H1 (cell line): ENCODE data around the gene PAK5. TPM values are rescaled to one million over a fixed set of nuclear protein-coding genes. Genes with fewer than 3 reads are reported as not detected.
A peak's percentile ranks its signal among the peaks of the same experiment; 100 is the strongest.

Experiments
- CTCF ChIA-PET: fragments of 300-600 bp; sonication (Branson Sonifier 250); formaldehyde crosslinking; loops from one replicate; lab custom pipeline; 2021; ENCODE audit not compliant: partially characterized antibody; lab: Charles Lee
- POLR2A ChIA-PET: fragments of 300-600 bp; sonication (Branson Sonifier 250); formaldehyde crosslinking; loops from one replicate; lab custom pipeline; 2021; ENCODE audit warnings: inconsistent platforms; ENCODE audit not compliant: partially characterized antibody; lab: Charles Lee
- DNase-seq, 2 experiments: peaks; one replicate each; pipeline versions ENCODE4 v3.0.0 to v3.0.0-alpha.2; 2010 to 2022; ENCODE audit warnings: low spot score in 2 of 2, low read depth in 1 of 2, mixed read lengths in 1 of 2
- FAIRE-seq: peaks from 2 replicates; lab custom pipeline; 2011; peaks lifted over from hg19 to GRCh38; lab: Jason Lieb, UNC
- H2AFZ ChIP-seq: 2 replicates; pipeline ENCODE4 v1.8.1; 2012; ENCODE audit warnings: low read length, inconsistent platforms
- H2AK5ac ChIP-seq: 2 replicates; pipeline ENCODE4 v1.6.1; 2013; ENCODE audit warnings: low read depth, low read length
- H2BK120ac ChIP-seq: replicated peaks from 2 replicates; pipeline ENCODE3; 2013; ENCODE audit warnings: low read depth, low read length, inconsistent platforms
- H2BK12ac ChIP-seq: 2 replicates; pipeline ENCODE4 v1.6.1; 2013; ENCODE audit warnings: low read depth, low read length
- H2BK15ac ChIP-seq: 2 replicates; pipeline ENCODE4 v1.6.1; 2013; ENCODE audit warnings: low read length
- H2BK20ac ChIP-seq: 2 replicates; pipeline ENCODE4 v1.6.1; 2013; ENCODE audit warnings: low read length
- H2BK5ac ChIP-seq: 2 replicates; pipeline ENCODE4 v1.6.1; 2013; ENCODE audit warnings: low read depth, low read length
- H3K14ac ChIP-seq: 2 replicates; pipeline ENCODE4 v1.6.1; 2013; ENCODE audit warnings: inconsistent platforms; ENCODE audit not compliant: insufficient read length
- H3K18ac ChIP-seq: 2 replicates; pipeline ENCODE4 v1.6.1; 2013; ENCODE audit warnings: low read length; ENCODE audit errors: extremely low read depth
- H3K23ac ChIP-seq: 2 replicates; pipeline ENCODE4 v1.6.1; 2013; ENCODE audit warnings: inconsistent platforms; ENCODE audit not compliant: insufficient read length
- H3K23me2 ChIP-seq: 2 replicates; pipeline ENCODE4 v1.6.1; 2013; ENCODE audit warnings: low read depth, low read length
- H3K27ac ChIP-seq: 2 replicates; pipeline ENCODE4 v1.6.1; 2011; ENCODE audit warnings: low read depth, low read length, inconsistent platforms
- H3K27me3 ChIP-seq, 4 experiments: replicated peaks in 1 of 4; 1 replicate in 1 of 4; 2 replicates in 3 of 4; pipeline versions ENCODE4 v1.6.1 to v1.8.1; 2011 to 2013; ENCODE audit warnings: low read length in 3 of 4, mild to moderate bottlenecking in 3 of 4, inconsistent platforms in 2 of 4, mixed read lengths in 2 of 4, moderate library complexity in 1 of 4; ENCODE audit not compliant: control insufficient read depth in 3 of 4, insufficient read depth in 3 of 4; ENCODE audit errors: extremely low read depth in 1 of 4
- H3K36me3 ChIP-seq, 4 experiments: 2 replicates each; pipeline versions ENCODE4 v1.6.1 to v1.8.1; 2011 to 2013; ENCODE audit warnings: mild to moderate bottlenecking in 4 of 4, low read length in 3 of 4, moderate library complexity in 2 of 4, control low read depth in 1 of 4, inconsistent platforms in 1 of 4; ENCODE audit not compliant: insufficient read depth in 4 of 4, control insufficient read depth in 2 of 4
- H3K4ac ChIP-seq: replicated peaks from 2 replicates; pipeline ENCODE3; 2013; ENCODE audit warnings: low read length, low read depth, mixed read lengths, inconsistent platforms; ENCODE audit not compliant: insufficient read length
- H3K4me1 ChIP-seq, 4 experiments: replicated peaks in 1 of 4; 1 replicate in 1 of 4; 2 replicates in 3 of 4; pipeline versions ENCODE4 v1.6.1 to v1.8.1; 2011 to 2013; ENCODE audit warnings: low read length in 3 of 4, inconsistent platforms in 2 of 4, mixed read lengths in 1 of 4; ENCODE audit not compliant: insufficient read depth in 4 of 4, control insufficient read depth in 3 of 4
- H3K4me2 ChIP-seq, 2 experiments: 2 replicates each; pipeline versions ENCODE4 v1.6.1 to v1.8.1; 2011 to 2013; ENCODE audit warnings: low read depth in 2 of 2, low read length in 2 of 2, control low read depth in 1 of 2, inconsistent platforms in 1 of 2, mild to moderate bottlenecking in 1 of 2; ENCODE audit not compliant: insufficient read depth in 1 of 2
- H3K4me3 ChIP-seq, 4 experiments: fragments of 200-600, 300-600 bp in 1 of 4; sonication (generic), shearing (Covaris generic), sonication (Bioruptor Twin) in 1 of 4; 2 replicates each; pipeline versions ENCODE4 v1.5.1 to v1.8.1; 2011 to 2016; ENCODE audit warnings: low read length in 4 of 4, low read depth in 3 of 4, control low read depth in 2 of 4, inconsistent platforms in 2 of 4, mild to moderate bottlenecking in 2 of 4, mixed read lengths in 1 of 4, moderate library complexity in 1 of 4; ENCODE audit not compliant: insufficient read depth in 2 of 4; ENCODE audit errors: extremely low read depth in 1 of 4
- H3K56ac ChIP-seq: replicated peaks from 2 replicates; pipeline ENCODE3; 2013; ENCODE audit warnings: low read depth, mild to moderate bottlenecking, mixed read lengths, low read length, inconsistent platforms; ENCODE audit not compliant: insufficient read length
- H3K79me1 ChIP-seq: 2 replicates; pipeline ENCODE4 v1.6.1; 2013; ENCODE audit warnings: low read depth, low read length, control low read depth
- H3K79me2 ChIP-seq, 2 experiments: 2 replicates each; pipeline versions ENCODE4 v1.6.1 to v1.8.1; 2012 to 2013; ENCODE audit warnings: low read length in 2 of 2, mild to moderate bottlenecking in 2 of 2, inconsistent platforms in 1 of 2; ENCODE audit not compliant: insufficient read depth in 2 of 2, control insufficient read depth in 1 of 2
- H3K9ac ChIP-seq, 4 experiments: replicated peaks in 1 of 4; 1 replicate in 1 of 4; 2 replicates in 3 of 4; pipeline versions ENCODE4 v1.6.1 to v1.8.1; 2011 to 2013; ENCODE audit warnings: low read depth in 3 of 4, low read length in 3 of 4, control low read depth in 2 of 4, mild to moderate bottlenecking in 2 of 4, moderate library complexity in 2 of 4, inconsistent platforms in 1 of 4; ENCODE audit errors: extremely low read depth in 1 of 4
- H3K9me3 ChIP-seq, 2 experiments: 2 replicates each; pipeline versions ENCODE4 v1.6.1 to v1.8.1; 2012 to 2013; ENCODE audit warnings: mild to moderate bottlenecking in 2 of 2, moderate library complexity in 2 of 2, control low read depth in 1 of 2, inconsistent platforms in 1 of 2, low read depth in 1 of 2, low read length in 1 of 2, mixed read lengths in 1 of 2; ENCODE audit not compliant: insufficient read depth in 2 of 2
- H4K20me1 ChIP-seq, 2 experiments: replicated peaks in 1 of 2; 2 replicates each; pipeline versions ENCODE3 to v1.8.1; 2011 to 2013; ENCODE audit warnings: inconsistent platforms in 2 of 2, low read length in 2 of 2, mild to moderate bottlenecking in 1 of 2; ENCODE audit not compliant: insufficient read depth in 2 of 2, control insufficient read depth in 1 of 2
- H4K5ac ChIP-seq: 2 replicates; pipeline ENCODE4 v1.6.1; 2013; ENCODE audit warnings: low read length, low read depth, mixed read lengths, inconsistent platforms; ENCODE audit not compliant: insufficient read length
- H4K8ac ChIP-seq: 2 replicates; pipeline ENCODE4 v1.8.0; 2013; ENCODE audit warnings: mild to moderate bottlenecking, moderate library complexity, low read length, inconsistent platforms; ENCODE audit not compliant: insufficient read depth; ENCODE audit errors: extremely low read depth
- H4K91ac ChIP-seq: replicated peaks from 2 replicates; pipeline ENCODE3; 2013; ENCODE audit warnings: low read length, mixed read lengths, inconsistent platforms; ENCODE audit not compliant: insufficient read length
- JUN ChIP-seq: IDR thresholded peaks from 2 replicates; pipeline ENCODE4 v1.6.1; 2011; ENCODE audit warnings: low read depth, mild to moderate bottlenecking, improper control_type of control experiment, low read length
- RAD21 ChIP-seq, 2 experiments: IDR thresholded peaks in 1 of 2; conservative IDR thresholded peaks in 1 of 2; 2 replicates each; pipeline ENCODE4 v1.6.1; 2011; ENCODE audit warnings: low read depth in 2 of 2, low read length in 2 of 2, improper control_type of control experiment in 1 of 2, inconsistent platforms in 1 of 2, mild to moderate bottlenecking in 1 of 2, moderate library complexity in 1 of 2
- WGBS, 2 experiments: shearing (Covaris generic) in 1 of 2; methylation state at CpG; one replicate each; pipeline versions ENCODE4 v1.1.6 to v1.1.7; 2013 to 2015; ENCODE audit warnings: low lambda C conversion rate in 2 of 2, mixed read lengths in 2 of 2, inconsistent platforms in 1 of 2, low coverage in 1 of 2, missing lambda C conversion rate in 1 of 2; ENCODE audit not compliant: insufficient replicate concordance in 2 of 2, insufficient coverage in 1 of 2, insufficient read length in 1 of 2; ENCODE audit errors: extremely low coverage in 1 of 2, missing lambda C conversion rate in 1 of 2; 5-methylcytosine and 5-hydroxymethylcytosine counted together
- polyA plus RNA-seq, 7 experiments: library from polyadenylated mRNA; depleted of rRNA in 3 of 7; stranded (reverse) in 5 of 7; unstranded in 2 of 7; fragments of >200 nt in 5 of 7; fragments of 200-250 nt in 2 of 7; gene quantifications; 1 replicate in 5 of 7; 2 replicates in 1 of 7; 4 replicates in 1 of 7; pipeline versions ENCODE4 v1.2.1 to v1.2.3, GENCODE V29; 2011 to 2013; ENCODE audit warnings: missing spikeins in 2 of 7, mixed read lengths in 2 of 7
- total RNA-seq: library from RNA; stranded (reverse); fragmentation: NEBNext Ultra II Directional; extraction: Animal tissue kit (Norgen Biotek cat#: 25700); gene quantifications from 2 replicates; pipeline ENCODE4 v1.2.1, GENCODE V29; 2021
- TF ChIP-seq, protein P1 (sequence below), 3 experiments: IDR thresholded peaks; 1 replicate in 2 of 3; 2 replicates in 1 of 3; pipeline versions ENCODE4 v1.5.1 to v1.6.1; 2011; ENCODE audit warnings: low read length in 3 of 3, mild to moderate bottlenecking in 3 of 3, inconsistent platforms in 2 of 3, low read depth in 1 of 3, moderate library complexity in 1 of 3; ENCODE audit not compliant: insufficient read depth in 1 of 3; ENCODE audit errors: control extremely low read depth in 1 of 3

PAK5 gene
- total and polyA plus RNA-seq, 2 of the 8 experiments (the other 6 are each of a cell fraction or from before 2014, with no cell fraction given): 0.54 to 0.80 TPM

DNA sequence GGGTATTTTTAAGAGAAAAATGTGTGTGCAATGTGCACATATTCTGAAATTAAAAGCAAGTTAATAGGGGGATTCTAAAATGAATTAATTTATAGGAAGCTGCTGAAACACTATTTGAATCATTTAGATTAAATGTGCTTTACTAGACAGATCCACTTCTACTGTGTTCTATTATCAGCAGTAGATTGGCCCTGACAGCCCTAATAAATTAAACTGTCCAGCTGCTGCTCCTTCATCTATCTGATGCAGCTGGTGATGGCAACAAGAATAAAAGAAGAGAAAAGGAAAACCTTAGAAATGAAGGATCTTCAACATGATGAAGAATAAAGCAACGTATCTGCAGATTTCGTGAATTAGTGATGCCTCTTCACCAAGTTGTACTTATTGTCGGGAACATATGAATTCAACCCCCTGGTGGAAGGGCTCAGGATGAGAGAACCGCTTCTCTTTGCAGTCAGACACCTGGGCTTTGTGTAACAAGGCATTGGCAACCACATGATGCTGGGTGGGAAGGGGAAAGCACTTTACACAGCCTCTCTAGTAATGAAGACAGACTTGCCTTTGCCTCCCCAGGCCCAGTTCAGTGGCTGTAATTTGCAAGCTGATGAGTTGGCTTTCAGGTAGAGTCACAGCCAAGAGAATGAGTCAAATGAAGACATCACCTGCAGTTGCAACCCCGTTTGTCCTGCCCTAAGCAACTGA is 230.1 kb downstream of the PAK5 start:
- Histone ChIP-seq H3K36me3 (no peaks in the 10 kb centered on the region), H3K14ac (no peak overlapping the region), H3K9me3 (no peaks in the 10 kb centered on the region; a peak in 1 of 4 replicates), H2BK15ac (no peak overlapping the region; the same call in 1 of the 2 replicates), H3K27ac (no peak overlapping the region), H2AK5ac (no peak overlapping the region), H3K79me2 (no peaks in the 10 kb centered on the region), H4K91ac (no peak overlapping the region), H3K4me3 (no peak overlapping the region), H3K23me2 (no peaks in the 10 kb centered on the region), H2BK20ac (no peak overlapping the region), H3K18ac (no peak overlapping the region), H3K9ac (no peak overlapping the region), H3K4me1 (peaks cover 0 to 2% (median 0%) of the 10 kb centered on the region in 4 experiments; a peak in 1 of 7 replicates), H2BK120ac (no peak overlapping the region), H4K5ac (no peak overlapping the region), H3K23ac (no peak overlapping the region), H3K4me2 (no peak overlapping the region), H2BK12ac (peak overlapping the region; percentile 3; the same call in 1 of the 2 replicates), H3K79me1 (no peaks in the 10 kb centered on the region), H2AFZ (no peak overlapping the region), H4K20me1 (no peaks in the 10 kb centered on the region), H3K56ac (no peak overlapping the region), H4K8ac (no peak overlapping the region), H2BK5ac (no peak overlapping the region), H3K27me3 (no peaks in the 10 kb centered on the region; a peak in 2 of 7 replicates), H3K4ac (no peak overlapping the region)
- CTCF ChIA-PET: interaction anchor here (0.7 to 7.4 kb wide), 27 partner anchors 9 to 294 kb away, joined by 3 to 132 read pairs (median 6); no protein-coding TSS in a partner anchor
- DNase-seq (no peak), FAIRE-seq (no peak)
- TF ChIP-seq RAD21 (IDR thresholded peaks at IDR 0.05 in 1 of 2, conservative IDR thresholded peaks at IDR 0.05 in 1 of 2; ENCODE audit: low read depth in 2 of 2, low read length in 2 of 2): peak in 1 of 2 experiments; percentile 35; a peak in 2 of 4 replicates
- no peak for TF ChIP-seq JUN
- TF ChIP-seq, protein P1, sequence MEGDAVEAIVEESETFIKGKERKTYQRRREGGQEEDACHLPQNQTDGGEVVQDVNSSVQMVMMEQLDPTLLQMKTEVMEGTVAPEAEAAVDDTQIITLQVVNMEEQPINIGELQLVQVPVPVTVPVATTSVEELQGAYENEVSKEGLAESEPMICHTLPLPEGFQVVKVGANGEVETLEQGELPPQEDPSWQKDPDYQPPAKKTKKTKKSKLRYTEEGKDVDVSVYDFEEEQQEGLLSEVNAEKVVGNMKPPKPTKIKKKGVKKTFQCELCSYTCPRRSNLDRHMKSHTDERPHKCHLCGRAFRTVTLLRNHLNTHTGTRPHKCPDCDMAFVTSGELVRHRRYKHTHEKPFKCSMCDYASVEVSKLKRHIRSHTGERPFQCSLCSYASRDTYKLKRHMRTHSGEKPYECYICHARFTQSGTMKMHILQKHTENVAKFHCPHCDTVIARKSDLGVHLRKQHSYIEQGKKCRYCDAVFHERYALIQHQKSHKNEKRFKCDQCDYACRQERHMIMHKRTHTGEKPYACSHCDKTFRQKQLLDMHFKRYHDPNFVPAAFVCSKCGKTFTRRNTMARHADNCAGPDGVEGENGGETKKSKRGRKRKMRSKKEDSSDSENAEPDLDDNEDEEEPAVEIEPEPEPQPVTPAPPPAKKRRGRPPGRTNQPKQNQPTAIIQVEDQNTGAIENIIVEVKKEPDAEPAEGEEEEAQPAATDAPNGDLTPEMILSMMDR (IDR thresholded peaks at IDR 0.05; ENCODE audit: control extremely low read depth in 1 of 3, insufficient read depth in 1 of 3, low read depth in 1 of 3, low read length in 3 of 3): peak in 2 of 3 experiments; percentile 6 to 17; a peak in 2 of 4 replicates
- POLR2A ChIA-PET: no interaction called here
- 82% methylated on average over 5 of the region's 5 CpGs; no CpG with 5 or more reads in 1 of the 2 experiments for WGBS, 2 experiments
